Mucosa of gallbladder (tissue), 1 donor: ENCODE results near the gene EXOC7. TPM values are rescaled to one million over a fixed set of nuclear protein-coding genes. Genes with fewer than 3 reads are reported as not detected.

Experiments
- DNase-seq: peaks from one replicate; pipeline ENCODE4 v3.0.0-alpha.2; 2020; ENCODE audit warnings: low spot score
- total RNA-seq: library from RNA; stranded (reverse); gene quantifications from one replicate; pipeline ENCODE4 v1.2.1, GENCODE V29; 2021
- donor health status: DM: no; HTN: no; CAD: no.

Gene EXOC7
- total RNA-seq, 1 donor from 2014 or later = 163 TPM

DNA sequence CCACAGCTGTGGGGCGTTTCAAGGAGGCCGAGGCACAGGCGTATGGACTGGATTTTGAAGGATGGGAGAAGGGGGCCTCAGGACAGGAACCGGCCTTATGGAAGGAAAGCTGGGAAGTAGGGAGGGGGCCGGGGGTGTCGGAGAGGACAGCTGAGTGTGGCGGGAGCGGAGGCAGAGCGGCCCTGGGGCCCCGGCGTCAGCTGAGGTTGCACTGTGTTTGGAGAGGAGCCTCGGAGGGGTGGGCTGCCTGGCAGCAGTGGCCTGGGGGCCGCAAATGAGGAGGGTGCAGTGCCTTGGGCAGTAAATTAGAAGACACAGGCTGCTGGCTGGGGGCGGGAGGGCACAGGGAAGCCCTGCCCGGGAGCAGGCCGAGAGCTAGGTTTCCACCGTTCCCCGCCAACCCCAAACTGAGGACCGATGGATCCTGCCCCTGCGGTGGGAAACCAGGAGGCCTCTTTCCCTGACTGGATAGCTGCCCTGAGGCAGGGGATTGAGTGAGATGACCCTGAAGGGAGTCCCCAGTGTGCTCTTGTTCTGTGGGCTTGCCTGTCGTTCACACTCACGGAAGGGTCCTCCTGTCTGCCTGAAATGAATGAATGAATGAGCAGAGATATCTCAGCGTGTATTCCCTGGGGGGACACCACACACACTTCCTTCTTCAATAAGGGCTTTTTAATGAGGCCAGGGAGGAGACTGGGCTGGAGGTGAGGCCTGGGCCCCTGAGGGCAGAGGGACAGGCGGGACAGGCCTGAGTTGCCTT is 19.0 kb upstream of the EXOC7 start:
- DNase-seq = no peak

DNA sequence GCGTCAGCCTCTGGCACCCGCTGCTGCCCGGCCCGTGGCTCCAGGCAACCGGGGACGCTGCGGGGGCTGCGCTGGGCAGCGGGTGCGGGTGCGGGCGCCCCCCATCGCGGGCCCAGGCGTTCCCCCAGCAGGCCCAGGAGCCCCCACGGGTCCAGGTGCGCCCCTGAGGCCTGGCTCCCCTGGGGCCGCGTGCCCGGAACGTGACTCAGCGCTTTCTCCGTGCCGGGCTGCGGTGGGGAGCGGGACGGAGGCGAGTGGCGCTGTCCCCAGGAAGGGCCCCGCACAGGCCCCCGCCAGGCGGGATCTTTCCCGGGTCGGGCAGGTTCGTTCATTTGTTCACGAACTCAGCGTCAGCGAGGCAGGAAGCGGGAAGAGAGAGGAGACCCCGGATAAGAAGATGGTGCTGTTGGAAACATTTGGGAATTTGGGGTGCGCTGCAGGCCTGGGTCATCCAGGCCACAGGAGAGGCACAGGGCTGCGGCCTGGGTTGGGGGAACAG is 18.4 kb upstream of the EXOC7 start:
- no peak for DNase-seq

DNA sequence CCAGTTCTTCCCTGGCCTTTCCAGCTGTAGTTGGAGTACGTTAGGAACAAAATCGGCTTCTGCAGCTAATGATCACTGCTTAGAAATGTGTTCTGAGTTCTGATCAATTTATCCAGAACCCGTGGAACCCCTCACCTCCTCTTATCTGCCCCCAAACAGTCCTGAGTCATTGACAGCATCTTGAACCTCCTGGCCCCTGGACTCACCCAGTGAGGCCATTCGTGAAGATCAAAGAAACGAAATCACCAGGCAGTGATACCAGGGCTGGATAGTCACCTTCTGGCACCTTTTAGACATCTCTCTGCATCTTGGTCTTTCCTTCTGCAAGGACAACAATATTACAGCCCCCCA is 17.0 kb upstream of the EXOC7 start:
- DNase-seq = no peak

DNA sequence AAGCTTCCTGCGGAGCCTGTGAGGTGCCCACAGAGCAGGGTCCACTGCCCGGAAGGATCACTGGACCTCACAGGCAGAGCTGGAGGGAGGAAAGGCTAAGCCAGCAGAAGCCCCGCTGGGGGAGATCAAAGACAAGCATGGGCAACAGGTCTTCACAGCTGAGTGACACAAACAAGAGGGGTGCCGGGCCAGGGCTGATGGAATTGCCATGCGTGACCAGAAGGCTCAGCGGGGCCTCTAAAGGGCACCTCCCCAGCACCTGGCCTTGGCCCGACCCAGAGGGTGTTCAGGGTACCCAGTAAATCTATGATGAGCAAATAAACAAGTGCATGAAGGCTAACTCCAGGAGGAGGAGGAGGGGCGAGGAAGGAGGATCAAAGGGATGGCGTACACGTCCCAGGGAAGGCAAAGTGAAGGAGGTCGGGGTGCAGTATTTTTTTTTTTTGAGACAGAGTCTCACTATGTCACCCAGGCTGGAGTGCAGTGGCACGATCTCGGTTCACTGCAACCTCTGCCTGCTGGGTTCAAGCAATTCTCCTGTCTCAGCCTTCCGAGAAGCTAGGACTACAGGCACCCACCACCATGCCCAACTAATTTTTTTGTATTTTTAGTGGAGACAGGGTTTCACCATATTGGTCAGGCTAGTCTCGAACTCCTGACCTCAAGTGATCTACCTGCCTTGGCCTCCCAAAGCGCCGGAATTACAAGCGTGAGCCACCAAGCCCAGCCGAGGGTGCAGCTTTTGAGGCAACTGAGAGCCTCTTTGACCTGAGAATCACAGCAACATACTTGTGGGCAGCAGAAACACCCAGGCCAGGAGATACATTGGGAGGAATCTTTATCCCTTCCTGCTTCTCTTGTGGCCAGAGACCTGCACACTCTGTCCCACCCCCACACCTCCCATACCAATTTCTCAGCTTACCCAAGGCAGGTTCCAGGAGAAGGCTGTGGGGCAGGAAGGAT is 16.1 kb upstream of the EXOC7 start:
- DNase-seq = no peak

DNA sequence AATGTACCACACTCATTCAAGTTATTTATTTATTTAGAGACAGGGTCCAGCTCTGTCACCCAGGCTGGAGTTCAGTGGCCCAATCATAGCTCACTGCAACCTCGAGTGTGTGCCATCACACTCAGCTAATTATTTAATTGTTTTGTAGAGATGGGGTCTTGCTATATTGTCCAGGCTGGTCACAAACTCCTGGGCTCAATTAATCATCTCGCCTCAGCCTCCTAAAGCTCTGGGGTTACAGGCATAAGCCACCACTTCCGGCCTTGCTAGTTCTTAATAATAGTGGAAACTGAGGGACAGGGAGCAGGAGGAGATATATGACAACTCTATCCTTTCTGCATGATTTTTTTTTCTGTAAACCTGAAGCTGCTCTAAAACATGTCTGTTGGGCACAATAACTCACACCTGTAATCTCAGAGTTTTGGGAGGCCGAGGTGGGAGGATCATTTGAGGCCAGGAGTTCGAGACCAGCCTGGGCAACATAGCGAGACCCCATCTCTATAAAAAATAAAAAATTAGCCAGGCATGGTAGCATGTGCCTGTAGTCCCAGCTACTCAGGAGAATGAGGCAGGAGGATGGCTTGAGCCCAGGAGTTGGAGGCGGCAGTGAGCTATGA is 11.7 kb upstream of the EXOC7 start:
- no peak for DNase-seq

DNA sequence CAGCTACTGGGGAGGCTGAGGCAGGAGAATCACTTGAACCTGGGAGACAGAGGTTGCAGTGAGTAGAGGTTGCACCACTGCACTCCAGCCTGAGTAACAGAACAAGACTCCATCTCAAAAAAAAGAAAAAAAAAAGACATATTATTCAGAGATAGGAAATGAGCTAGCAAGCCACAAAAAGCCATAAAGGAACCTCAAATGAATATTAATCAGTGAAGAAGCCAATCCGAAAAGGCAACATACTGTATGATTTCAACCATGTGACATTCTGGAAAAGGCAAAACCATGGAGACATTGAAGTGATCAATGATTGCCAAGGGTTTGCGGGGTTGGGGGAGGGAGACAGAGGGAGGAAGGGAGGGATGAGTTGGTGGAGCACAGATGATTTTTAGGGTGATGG is 8.4 kb upstream of the EXOC7 start:
- no peak for DNase-seq

DNA sequence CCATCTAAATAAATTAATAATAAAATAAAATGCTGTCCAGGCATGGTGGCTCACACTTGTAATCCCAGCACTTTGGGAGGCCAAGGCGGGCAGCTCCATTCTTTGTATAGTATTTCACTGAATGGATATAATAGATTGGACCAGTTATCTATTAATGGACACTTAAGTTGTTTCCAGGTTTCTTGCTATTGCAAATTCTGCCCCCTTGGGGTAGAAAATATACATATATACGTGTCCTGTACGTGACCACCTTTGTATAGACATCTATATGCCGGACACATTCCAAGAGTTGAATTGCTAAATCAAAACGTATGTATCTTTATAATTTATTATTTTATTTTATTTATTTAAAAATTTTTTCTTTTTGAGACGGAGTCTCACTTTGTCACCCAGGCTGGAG is 3.9 kb upstream of the EXOC7 start:
- no peak for DNase-seq

DNA sequence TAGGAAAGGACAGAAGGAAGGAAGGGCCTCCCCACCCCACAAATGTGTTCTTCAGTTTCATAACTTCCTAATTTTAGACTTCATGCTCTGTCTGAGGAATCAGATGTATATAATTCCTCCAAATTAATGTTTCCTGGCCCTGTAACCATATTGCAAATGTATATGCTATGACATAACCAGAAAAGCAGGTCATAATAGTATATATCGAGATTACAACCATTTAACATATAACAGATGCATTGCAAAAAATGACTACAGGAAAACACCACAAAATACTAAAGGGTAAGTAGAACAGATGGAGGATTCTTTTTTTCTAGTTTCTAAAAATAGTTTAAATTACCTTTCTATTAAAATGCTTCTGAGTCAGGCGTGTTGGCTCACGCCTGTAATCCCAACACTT is 3.1 kb upstream of the EXOC7 start:
- DNase-seq = no peak

DNA sequence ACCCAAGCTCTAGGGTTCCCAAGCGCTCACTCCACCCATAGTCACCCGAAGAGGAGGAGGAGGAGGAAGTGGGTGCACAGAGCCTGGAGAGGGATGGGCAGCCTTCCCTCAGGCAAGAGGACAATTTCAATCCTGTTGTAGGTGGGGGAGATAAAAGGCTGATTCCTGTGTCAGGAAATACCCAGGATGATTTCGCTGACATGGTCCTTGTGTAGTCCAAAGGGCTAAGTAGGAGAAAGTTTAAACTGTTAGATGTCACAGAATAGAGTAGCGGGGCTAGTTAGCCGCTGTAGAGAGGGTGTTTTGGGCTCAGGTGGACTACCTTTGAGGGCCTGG is 1.3 kb upstream of the EXOC7 start:
- DNase-seq = no peak

DNA sequence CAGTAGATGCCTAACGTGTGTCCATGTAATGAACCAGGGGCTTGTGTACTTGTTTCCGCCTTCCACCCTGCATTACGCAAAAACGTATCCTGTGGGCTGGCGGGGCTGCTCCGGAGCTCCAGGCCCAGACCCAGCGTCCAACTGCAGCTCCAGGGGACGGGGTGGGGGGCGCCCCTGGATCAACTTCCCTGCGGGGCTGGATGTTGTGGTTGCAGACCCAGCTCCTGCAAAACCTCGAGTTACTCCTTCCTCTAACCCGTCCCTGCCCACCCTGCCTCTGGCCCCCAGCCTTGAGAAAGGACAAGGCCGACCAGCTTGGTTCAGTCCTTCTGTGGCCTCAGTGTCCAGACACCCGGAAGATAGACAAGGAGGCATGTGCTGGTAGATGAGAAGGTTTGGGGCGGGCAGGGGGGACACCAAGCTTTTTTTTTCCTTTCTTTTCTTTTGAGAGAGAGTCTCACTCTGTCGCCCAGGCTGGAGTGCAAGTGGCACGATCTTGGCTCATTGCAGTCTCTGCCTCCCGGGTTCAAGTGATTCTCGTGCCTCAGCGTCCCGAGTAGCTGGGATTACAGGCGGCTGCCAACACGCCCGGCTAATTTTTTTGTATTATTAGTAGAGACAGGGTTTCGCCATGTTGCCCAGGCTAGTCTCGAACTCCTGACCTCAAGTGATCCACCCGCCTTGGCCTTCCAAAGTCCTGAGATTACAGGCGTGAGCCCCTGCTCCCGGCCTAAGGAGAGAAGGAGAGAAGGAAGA is 731 bp upstream of the EXOC7 start:
- no peak for DNase-seq

DNA sequence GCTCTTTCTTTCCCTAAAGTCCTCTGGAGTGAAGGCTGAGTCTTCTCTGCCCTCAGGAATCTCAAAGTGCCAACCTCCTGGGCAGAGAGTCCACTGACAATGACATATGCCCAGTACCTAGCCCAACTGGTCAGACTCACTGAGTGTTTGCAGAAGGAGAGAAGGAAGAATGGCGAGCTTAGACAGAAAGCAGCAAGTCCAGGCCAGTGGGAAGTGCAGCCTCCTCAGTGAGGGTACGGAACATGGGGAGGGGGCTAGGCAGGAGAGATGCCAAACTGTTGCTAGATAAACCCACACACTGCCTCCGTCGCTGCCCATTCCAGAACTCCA is 678 bp downstream of the EXOC7 start:
- DNase-seq = no peak

DNA sequence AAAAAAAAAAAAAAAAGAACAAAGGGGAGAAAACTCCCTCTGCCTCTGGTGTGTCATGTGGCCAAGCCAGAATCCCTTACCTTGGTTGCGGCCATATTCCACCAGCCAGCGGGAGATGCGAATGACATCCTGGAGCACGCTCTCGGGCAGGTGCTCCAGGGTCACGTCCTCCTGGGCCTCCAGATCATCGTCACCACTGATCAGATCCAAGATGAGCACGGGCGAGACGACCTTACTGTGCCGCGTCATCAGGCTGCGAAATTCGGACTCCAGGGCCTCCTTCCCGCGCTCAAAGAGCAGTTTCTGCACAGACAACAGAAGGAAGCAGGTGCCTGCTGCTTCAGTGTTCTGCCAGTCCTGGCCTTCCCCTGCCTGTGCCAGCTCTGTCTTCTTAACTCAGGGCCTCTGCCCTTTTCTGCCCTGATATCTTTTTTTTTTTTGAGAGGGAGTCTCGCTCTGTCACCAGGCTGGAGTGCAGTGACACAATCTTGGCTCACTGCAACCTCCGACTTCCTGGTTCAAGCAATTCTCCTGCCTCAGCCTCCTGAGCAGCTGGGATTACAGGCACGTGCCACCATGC is 5.8 kb downstream of the EXOC7 start:
- DNase-seq = no peak

DNA sequence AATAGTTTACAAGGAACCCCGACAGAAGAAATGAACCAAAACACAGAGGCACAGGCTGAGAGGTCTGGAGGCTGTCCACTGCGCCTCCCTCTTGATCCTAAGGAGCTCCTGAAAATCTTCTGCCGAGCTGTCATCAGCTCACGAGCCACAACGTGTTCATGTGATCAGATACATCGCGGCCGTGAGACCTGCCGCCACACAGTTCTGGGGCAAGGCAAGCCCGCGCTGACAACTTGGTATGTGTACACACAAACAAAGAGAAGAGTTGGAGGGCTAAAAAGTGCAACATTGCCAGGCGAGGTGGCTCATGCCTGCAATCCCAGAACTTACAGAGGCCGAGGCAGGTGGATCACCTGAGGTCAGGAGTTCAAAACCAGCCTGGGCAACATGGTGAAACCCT is 7.6 kb downstream of the EXOC7 start:
- DNase-seq = no peak

DNA sequence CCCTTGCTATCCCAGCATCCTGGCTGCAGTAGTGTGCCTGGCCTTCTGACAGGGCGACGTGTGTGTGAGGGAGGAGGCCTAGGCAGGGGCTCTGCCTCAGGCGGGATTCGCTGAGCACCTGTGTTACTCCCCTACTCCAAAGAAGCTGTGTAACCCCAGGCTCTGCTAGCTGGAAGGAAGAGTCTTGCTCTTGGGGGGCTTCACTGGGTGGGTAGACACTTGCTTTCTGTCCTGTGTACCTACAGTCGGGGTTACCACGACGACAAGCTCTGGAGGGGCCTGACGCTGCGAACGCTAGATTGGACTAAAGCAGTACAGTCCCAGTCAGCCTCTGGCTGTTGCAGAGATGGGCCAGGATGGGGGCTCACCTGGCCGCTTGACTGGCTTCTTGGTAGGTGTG is 9.5 kb downstream of the EXOC7 start:
- no peak for DNase-seq

DNA sequence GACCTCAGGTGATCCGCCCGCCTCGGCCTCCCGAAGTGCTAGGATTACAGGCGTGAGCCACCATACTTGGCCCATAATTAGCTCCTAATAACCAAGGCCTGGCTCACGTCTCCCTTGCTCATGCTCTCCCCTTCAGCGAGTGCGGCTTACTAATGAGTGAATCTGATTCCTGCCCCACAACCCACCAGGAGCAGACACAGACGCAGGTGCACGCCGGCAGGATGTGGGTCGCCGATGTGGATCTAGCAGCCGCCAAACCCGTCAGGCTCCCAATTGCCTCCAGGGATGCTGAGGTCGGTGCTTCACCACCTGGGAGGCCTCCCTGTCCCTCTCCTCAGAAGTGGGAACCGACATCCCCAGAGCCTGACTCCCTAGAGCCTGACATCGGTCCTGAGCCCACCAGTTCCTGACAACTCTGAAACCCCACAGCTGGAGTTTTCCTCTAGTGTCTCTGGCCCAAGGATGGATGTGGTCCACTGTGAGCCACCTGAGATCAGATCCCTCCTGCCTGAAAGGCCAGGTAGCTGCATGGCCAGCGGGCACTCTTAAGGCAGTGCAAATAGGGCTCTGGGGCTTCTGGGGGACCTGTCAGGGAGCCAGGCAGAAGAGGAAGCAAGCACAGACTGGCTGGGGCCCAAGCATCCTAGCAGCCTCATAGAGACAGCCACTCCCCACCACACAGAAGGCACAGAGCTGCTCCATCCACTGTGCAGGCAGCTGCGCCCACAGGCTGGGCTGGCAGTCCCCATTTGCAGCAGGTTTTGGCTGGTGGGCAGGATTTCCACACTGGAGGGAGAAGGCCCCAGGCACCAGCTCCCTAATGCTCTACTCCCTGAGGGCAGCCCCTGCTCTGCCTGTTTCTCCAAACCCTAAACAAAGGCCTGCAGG is 10.8 kb downstream of the EXOC7 start:
- DNase-seq = no peak

DNA sequence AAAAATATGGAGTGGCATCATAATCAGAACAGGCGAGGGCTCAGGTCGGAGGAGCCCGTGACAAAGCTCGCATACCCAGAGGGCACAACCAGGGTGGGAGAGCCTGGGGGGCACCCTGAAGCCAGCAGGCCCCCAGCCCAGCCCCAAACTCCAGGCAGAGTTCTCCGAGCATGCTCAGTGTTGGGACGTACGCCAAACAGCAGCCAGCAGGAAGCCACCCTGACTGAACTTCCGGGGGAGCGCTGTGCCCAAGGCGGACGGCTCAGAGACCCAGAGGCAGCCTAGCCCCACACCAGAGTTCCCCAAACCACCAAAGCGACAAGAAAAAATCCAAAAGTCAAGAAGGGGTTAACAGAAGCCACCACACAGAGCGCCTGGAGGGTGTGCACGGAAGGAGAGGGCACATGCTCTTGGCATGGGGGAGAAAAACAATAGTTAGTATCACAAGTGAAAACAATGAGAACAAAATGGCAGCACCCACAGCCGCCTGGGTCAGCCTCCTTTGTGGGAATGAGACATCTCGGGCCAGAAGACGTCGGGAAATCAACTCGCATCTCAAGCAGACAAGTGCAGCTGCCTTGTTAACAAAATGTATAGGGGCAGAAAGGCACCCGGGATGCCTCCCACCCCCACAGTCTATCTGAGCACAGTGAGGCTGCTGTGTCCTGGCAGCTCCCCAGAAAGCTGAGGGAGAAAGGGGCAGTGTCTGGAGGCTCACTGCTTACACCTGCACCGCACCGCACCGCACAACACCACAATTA is 11.9 kb downstream of the EXOC7 start:
- DNase-seq = no peak

DNA sequence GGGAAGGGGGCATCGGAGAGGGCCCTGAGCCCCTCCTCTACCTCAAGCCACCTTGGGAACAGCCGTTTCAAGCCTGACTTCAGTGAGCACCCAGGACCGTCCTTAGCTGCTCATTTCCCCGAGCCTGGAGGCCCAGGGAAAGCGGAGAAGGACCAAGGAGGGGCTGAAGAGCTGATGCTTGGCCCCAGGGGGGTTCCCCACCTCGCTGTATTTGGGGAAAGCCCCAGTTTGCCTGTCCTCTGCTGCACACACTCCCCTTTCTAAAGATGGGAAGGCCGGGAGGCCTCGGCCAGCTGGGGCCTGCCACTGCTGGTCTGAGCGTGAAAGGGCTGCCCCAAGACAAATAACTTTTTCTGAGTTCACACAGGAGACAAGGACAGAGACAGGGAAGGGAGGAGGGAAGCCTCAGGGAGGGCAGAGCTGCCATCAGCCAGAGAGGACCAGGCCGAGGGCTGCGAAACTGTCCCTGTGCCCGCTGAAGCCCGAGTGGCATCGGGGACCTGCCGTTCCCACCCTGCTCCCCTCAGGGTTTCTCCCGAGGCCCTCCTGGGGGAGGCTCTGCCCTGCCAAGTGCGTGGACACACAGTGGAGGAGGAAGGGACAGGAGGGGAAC is 13.0 kb downstream of the EXOC7 start:
- DNase-seq = no peak

DNA sequence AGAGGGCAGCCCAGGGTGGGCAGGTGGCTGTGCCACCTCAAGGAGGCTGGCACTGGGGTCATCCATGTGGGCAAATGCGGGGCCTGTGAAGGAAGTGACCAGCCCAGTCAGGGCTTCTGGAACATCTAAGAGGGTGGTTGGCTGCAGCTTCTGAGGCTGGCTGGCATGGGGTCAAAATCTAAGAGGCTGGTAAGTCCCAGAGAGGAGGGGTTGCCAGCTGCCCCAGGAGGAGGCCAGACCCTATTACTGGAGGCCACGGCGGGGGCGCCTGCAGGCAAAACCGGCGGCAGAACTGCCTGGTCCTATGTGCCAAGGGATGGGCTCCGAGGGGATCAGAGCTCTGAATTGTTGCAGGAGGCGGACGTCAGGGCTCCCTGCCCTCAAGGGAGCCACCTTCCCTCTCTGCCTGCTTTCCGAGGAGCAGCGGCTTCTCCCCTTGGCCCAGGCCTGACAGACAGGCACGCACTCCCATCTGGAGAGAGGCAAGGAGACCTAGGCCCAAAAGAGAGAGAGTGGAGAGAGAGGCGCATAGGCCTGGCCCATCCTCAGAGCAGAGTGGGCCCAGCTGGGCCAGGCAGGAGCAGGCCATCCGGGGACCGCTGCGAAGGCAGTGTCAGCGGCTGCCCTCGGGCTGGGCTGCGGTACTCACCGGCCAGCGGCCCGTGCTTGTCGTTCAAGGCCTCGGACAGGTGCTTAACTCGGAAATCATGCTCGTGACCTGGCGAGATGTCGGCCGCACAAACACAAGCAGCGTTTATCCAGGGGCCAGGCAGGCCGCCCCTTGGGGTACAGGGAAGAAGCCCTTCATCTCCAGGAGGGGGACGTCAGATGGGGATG is 13.7 kb downstream of the EXOC7 start:
- DNase-seq = no peak
